Stimulated activated naive B cell treated with anti-CD40 and anti-IgM and Interleukin-4, amounts not matched to agents 10 μg/mL and 1 μg/mL and 100 μg/mL, for 72 hours (primary cell): ENCODE data around the gene SETX.
"Not testable (repeated sequence)": the region's sequence is repeated elsewhere in the genome, so short reads cannot be mapped to it uniquely, and the experiment has no call there.

Source experiments
- ATAC-seq, 2 donors: fragments of 150-1000 bp; cut with Tn5 transposase; replicated peaks; 2 replicates each; pipeline ENCODE4 v1.10.0; 2021; ENCODE audit warnings: moderate library complexity in 1 of 2
- DNase-seq: peaks from one replicate; pipeline ENCODE4 v3.0.0; 2021
- H3K27ac Mint-ChIP-seq: one replicate; pipeline ENCODE4 v1.8.0; 2022; ENCODE audit warnings: mild to moderate bottlenecking, mixed read lengths
- H3K27me3 Mint-ChIP-seq, 2 donors: one replicate each; pipeline ENCODE4 v1.8.0; 2022; ENCODE audit warnings: mixed read lengths in 2 of 2
- H3K36me3 Mint-ChIP-seq, 2 donors: one replicate each; pipeline ENCODE4 v1.8.0; 2022; ENCODE audit warnings: mixed read lengths in 2 of 2, mild to moderate bottlenecking in 1 of 2
- H3K4me1 Mint-ChIP-seq, 2 donors: one replicate each; pipeline ENCODE4 v1.8.0; 2022; ENCODE audit warnings: mixed read lengths in 2 of 2, mild to moderate bottlenecking in 1 of 2
- H3K4me3 Mint-ChIP-seq, 2 donors: one replicate each; pipeline ENCODE4 v1.8.0; 2022; ENCODE audit warnings: mild to moderate bottlenecking in 2 of 2, mixed read lengths in 2 of 2, moderate library complexity in 1 of 2
- H3K9me3 Mint-ChIP-seq, 2 donors: one replicate each; pipeline ENCODE4 v1.8.0; 2022; ENCODE audit warnings: mixed read lengths in 2 of 2, mild to moderate bottlenecking in 1 of 2

SETX gene

GRCh38 chr9:132287256-132287760 lies 67.5 kb downstream of the SETX start:
- no peak overlapping the region for H3K27ac Mint-ChIP-seq
- H3K4me1 Mint-ChIP-seq: peaks cover 6 to 8% of the 10 kb centered on the region in 2 donors
- H3K27me3 Mint-ChIP-seq: no peaks in the 10 kb centered on the region
- no peak for ATAC-seq
- no peaks in the 10 kb centered on the region for H3K9me3 Mint-ChIP-seq
- H3K36me3 Mint-ChIP-seq: peaks cover 34% of the 10 kb centered on the region in 2 donors
- H3K4me3 Mint-ChIP-seq: no peak overlapping the region
- DNase-seq: no peak

- Mint-ChIP-seq H3K4me1 (peaks cover 3 to 7% of the 10 kb centered on the region in 2 donors), H3K4me3 (no peak overlapping the region), H3K27ac (no peak overlapping the region), H3K9me3 (no peaks in the 10 kb centered on the region), H3K36me3 (peaks cover 34 to 37% of the 10 kb centered on the region in 2 donors), H3K27me3 (no peaks in the 10 kb centered on the region)
- DNase-seq (no peak), ATAC-seq (no peak)
These were observed 70.9 kb downstream of the SETX start for GRCh38 chr9:132283863-132284262.

DNA sequence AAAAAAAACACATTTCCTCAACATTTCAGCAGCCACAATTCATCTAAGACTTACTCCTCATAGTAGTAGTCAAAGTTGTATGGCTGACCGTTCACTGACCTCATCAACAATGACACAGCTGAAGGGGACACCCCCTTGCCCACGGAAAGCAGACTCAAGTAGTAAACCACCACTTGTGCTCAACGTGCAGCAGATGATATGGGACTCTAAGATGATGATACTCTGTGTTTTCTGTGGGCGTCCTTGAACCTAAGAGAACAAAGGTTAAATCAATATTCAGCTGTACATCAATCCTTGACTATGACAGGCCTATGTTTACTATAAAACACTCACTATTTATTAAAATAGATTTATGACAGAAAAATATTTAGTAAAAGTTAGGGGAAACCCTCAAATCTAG lies 71.6 kb downstream of the SETX start:
- Mint-ChIP-seq H3K4me1 (peaks cover 3 to 7% of the 10 kb centered on the region in 2 donors), H3K27ac (no peak overlapping the region), H3K4me3 (no peak overlapping the region), H3K9me3 (no peaks in the 10 kb centered on the region), H3K36me3 (peaks cover 37 to 41% of the 10 kb centered on the region in 2 donors), H3K27me3 (no peaks in the 10 kb centered on the region)
- DNase-seq (no peak), ATAC-seq (peak; percentile 82 to 89)

DNA sequence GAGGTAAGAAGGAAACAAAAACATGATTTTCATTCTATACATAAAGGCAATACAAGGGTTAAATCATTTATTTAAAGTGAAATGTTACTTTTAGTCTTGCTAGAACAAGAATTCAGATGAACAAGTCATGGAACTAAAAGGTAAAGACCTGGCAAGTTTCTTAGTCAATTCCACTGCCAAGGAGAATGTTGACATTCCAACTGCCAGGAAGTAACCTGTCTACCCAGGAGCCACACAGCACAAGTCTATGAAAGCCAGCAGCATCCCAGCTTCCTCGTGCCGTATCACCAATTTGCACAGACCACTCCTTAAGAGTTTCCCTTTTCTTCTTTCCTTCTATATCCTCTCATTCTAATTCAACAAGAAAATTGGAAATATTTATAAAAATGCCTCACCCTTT lies 79.9 kb downstream of the SETX start:
- Mint-ChIP-seq H3K4me1 (peaks cover 0 to 3% of the 10 kb centered on the region in 2 donors), H3K36me3 (peaks cover 52 to 62% of the 10 kb centered on the region in 2 donors), H3K4me3 (no peak overlapping the region), H3K27ac (peak overlapping the region; percentile 75), H3K27me3 (no peaks in the 10 kb centered on the region), H3K9me3 (no peaks in the 10 kb centered on the region)
- ATAC-seq: no peak
- DNase-seq: no peak

GRCh38 chr9:132269704-132270516 lies 84.9 kb downstream of the SETX start:
- not testable (repeated sequence) for H3K4me3 Mint-ChIP-seq, H3K9me3 Mint-ChIP-seq, H3K4me1 Mint-ChIP-seq, H3K27me3 Mint-ChIP-seq
- peak; percentile 23 for DNase-seq
- ATAC-seq: peak in 1 of 2 donors; percentile 57
- Mint-ChIP-seq H3K27ac (peak overlapping the region; percentile 81), H3K36me3 (peaks cover 43 to 59% of the 10 kb centered on the region in 2 donors)

GRCh38 chr9:132268725-132269352 lies 85.9 kb downstream of the SETX start:
- Mint-ChIP-seq H3K27me3 (no peaks in the 10 kb centered on the region), H3K4me1 (peaks cover 2 to 6% of the 10 kb centered on the region in 2 donors), H3K4me3 (no peak overlapping the region), H3K9me3 (no peaks in the 10 kb centered on the region), H3K27ac (peak overlapping the region; percentile 90), H3K36me3 (peaks cover 50 to 63% of the 10 kb centered on the region in 2 donors)
- ATAC-seq (peak; percentile 79 to 85), DNase-seq (peak; percentile 42)

DNA sequence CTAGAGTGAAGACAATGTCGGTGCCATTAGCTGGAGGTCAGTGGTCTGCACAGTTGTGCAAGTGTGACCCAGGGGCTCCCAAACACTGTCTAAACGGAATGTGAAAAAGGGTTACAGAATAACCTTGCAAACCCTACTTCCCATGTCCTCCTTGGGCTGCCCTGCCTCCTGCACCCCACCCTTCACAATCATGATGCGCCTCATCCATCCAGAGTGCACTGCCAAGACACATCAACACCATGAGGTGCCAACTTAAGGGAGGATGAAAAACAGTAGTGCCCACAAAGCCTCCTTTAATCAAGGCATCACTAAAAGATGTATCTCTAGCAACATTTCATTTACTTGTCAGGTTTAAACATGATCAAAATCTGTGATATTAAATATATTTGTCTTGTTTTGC lies 87.1 kb downstream of the SETX start:
- Mint-ChIP-seq H3K4me3 (no peak overlapping the region), H3K27ac (no peak overlapping the region)
- ATAC-seq: no peak

DNA sequence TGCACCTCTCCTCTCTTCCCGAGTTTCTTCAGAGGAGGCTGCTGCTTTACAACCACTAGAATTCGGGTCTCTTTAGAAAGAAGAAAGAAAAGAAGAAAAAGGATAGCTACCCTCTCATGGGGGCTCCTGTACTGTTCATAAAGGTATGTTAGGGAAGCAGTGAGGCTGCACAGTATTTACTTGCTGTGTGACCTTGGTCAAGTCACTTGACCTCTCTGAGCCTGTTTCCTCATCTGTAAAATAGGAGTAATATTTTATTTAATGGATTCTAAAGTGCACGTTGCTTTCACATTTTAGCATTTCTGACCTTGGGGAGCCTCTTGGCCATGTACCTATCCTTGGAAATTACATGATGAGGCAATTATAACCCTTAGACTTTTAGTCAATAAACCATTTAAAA lies 88.8 kb downstream of the SETX start:
- Mint-ChIP-seq H3K4me3 (no peak overlapping the region), H3K36me3 (peaks cover 39 to 56% of the 10 kb centered on the region in 2 donors), H3K27ac (peak overlapping the region; percentile 59), H3K9me3 (no peaks in the 10 kb centered on the region), H3K27me3 (no peaks in the 10 kb centered on the region), H3K4me1 (peaks cover 5 to 9% of the 10 kb centered on the region in 2 donors)
- DNase-seq (no peak), ATAC-seq (no peak)

More for the DNA sequence above, 87.1 kb downstream of the SETX start:
- Mint-ChIP-seq H3K9me3 (no peaks in the 10 kb centered on the region), H3K27me3 (no peaks in the 10 kb centered on the region), H3K4me1 (peaks cover 4 to 6% of the 10 kb centered on the region in 2 donors), H3K36me3 (peaks cover 43 to 60% of the 10 kb centered on the region in 2 donors)
- no peak for DNase-seq

GRCh38 chr9:132260846-132261245 lies 93.9 kb downstream of the SETX start:
- Mint-ChIP-seq H3K27me3 (no peaks in the 10 kb centered on the region), H3K9me3 (no peaks in the 10 kb centered on the region), H3K4me3 (no peak overlapping the region), H3K36me3 (peaks cover 19 to 26% of the 10 kb centered on the region in 2 donors), H3K27ac (no peak overlapping the region), H3K4me1 (peaks cover 12 to 22% of the 10 kb centered on the region in 2 donors)
- no peak for DNase-seq
- no peak for ATAC-seq

DNA sequence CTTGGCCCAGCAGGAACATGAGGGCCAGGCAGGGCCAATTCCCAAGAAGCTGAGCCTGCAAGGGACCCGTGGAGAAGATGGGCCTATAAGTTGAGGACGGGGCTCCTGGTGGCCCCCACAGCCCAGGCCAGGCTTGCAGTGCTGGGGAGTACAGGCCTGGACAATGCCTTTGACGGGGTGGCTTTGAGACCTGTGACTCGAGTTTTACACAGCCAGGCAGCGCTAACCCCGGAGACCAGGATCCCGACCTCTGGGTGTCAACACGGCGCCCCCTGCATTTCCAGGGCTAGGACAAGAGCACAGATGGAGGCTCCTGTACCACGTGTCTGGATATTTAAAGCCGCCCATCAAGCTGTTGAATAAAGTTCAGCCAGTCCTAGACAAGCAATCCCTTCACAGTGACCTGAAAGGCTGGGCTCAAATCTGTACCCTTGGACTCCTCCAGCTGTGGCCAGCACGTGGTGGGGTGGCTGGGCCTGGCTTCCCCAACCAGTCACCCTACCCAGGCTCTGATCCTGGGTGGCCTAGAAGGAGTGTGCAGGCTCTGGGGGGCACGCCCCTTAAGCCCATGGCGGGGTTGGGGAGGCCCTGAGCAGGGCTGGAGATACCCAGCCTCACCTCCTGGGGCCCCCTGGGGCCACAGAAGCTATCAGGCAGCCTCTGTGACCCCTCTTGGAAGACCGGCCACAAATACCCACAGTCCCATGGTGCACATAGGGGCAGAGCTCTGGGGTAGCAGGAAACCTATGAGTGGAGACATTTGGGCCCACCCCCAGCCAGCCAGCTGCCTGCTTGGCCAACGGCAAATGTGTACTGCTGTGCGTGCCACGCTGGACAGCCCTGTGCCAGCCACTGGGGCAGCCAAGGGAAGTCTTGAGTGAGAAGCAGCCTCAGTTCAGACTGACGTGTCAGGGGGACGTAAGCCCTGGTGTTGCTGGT lies 104.2 kb downstream of the SETX start:
- H3K4me3 Mint-ChIP-seq: no peak overlapping the region
- peaks cover 0 to 2% of the 10 kb centered on the region in 2 donors for H3K9me3 Mint-ChIP-seq
- H3K27ac Mint-ChIP-seq: no peak overlapping the region
- ATAC-seq: no peak
- peaks cover 10 to 17% of the 10 kb centered on the region in 2 donors for H3K27me3 Mint-ChIP-seq
- no peaks in the 10 kb centered on the region for H3K36me3 Mint-ChIP-seq
- no peak for DNase-seq
- no peaks in the 10 kb centered on the region for H3K4me1 Mint-ChIP-seq

- Mint-ChIP-seq H3K4me3 (no peak overlapping the region), H3K27me3 (peaks cover 12 to 20% of the 10 kb centered on the region in 2 donors), H3K36me3 (no peaks in the 10 kb centered on the region), H3K9me3 (peaks cover 0 to 2% of the 10 kb centered on the region in 2 donors), H3K27ac (no peak overlapping the region), H3K4me1 (no peaks in the 10 kb centered on the region)
- no peak for DNase-seq
- ATAC-seq: no peak
These were observed 105.1 kb downstream of the SETX start for GRCh38 chr9:132249690-132250089.

DNA sequence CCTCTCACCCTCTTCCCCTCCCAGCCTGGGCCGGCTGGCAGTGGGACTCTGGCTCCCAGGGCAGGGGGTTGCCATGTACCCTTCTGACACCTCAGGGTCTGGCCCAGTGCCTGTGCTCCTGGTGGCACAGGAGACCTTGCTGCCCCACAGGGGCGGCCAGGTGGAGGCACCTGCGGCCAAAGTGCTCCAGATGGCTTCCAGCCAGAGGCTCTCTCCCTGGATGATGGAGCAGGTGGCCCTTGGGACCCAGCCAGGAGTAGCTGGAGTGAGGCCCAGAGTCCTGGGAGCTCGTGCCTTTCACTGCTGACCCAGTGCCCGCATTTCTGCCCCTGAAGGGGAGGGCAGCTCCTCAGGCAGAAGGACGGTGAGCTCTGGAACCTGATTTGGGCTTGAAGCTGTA lies 105.7 kb downstream of the SETX start:
- H3K4me3 Mint-ChIP-seq: no peak overlapping the region
- H3K36me3 Mint-ChIP-seq: no peaks in the 10 kb centered on the region
- DNase-seq (no peak), ATAC-seq (no peak)
- no peak overlapping the region for H3K27ac Mint-ChIP-seq
- peaks cover 12 to 20% of the 10 kb centered on the region in 2 donors for H3K27me3 Mint-ChIP-seq
- no peaks in the 10 kb centered on the region for H3K4me1 Mint-ChIP-seq
- peaks cover 0 to 2% of the 10 kb centered on the region in 2 donors for H3K9me3 Mint-ChIP-seq

DNA sequence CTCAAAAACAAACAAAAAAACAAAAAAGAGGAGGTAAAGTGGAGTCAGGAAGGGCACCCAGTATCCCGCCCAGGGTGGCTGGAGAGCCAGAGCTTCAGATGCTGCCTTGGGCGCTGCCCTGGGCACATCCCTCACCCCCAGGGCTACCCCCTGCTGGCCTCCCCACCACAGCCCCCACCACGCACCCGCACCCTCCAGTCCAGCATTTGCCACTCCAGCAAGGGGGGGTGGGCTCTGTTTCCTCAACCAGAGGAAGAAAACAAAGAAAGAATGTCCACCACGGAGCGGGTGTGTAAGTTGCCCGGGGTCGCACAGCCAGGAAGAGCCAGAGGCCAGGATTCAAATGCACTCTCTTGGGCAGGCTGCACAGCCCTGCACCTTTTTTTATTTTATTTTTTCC lies 106.8 kb downstream of the SETX start:
- no peaks in the 10 kb centered on the region for H3K36me3 Mint-ChIP-seq
- peaks cover 0 to 2% of the 10 kb centered on the region in 2 donors for H3K9me3 Mint-ChIP-seq
- H3K27ac Mint-ChIP-seq: no peak overlapping the region
- DNase-seq (no peak), ATAC-seq (no peak)
- no peaks in the 10 kb centered on the region for H3K4me1 Mint-ChIP-seq
- no peak overlapping the region for H3K4me3 Mint-ChIP-seq
- H3K27me3 Mint-ChIP-seq: peaks cover 12 to 20% of the 10 kb centered on the region in 2 donors

DNA sequence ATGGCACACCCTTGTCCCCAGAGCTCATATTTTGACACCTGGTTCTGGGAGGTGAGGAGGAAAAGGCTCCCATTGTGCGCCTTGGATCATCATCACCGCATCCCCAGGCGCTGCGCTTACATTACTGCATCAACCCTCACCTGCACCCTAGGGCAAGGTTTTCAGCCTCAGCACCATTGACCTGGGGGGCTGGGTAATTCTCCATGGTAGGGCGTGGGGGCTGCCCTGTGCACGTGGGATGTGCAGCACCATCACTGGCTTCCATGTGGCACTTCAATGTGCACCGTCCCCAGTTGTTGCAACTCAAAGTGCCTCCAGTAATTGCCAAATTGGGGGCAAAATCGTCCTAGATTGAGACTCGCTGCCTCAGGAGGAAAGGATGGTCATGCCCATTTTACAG lies 109.3 kb downstream of the SETX start:
- Mint-ChIP-seq H3K4me1 (peaks cover 9 to 14% of the 10 kb centered on the region in 2 donors), H3K36me3 (peaks cover 3% of the 10 kb centered on the region in 2 donors), H3K27me3 (peaks cover 12 to 20% of the 10 kb centered on the region in 2 donors), H3K27ac (no peak overlapping the region), H3K9me3 (no peaks in the 10 kb centered on the region), H3K4me3 (no peak overlapping the region)
- DNase-seq: no peak
- ATAC-seq: no peak
